ENCODE measurements around the gene EXOC6B.
A peak's percentile ranks its signal among the peaks of the same experiment; 100 is the strongest.

The EXOC6B gene

DNA sequence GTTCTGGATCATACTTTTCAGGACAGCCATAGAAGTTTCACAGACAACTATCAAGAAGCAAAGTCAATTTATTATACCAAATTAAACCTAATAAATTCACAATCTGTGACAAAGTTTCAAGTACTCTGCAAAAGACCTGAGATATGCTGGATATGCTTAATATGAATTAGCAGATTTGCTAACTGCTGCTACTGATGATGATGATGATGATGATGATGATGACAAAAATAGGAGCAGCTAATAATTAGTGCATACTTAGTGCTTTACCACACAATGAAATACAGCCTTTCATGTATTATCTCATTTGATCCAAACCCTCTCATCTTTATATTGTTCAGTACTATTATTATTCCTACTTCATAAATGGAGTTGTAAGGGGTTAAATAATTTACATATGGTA lies 462.4 kb downstream of the EXOC6B start:
- TF ChIP-seq, protein P1, sequence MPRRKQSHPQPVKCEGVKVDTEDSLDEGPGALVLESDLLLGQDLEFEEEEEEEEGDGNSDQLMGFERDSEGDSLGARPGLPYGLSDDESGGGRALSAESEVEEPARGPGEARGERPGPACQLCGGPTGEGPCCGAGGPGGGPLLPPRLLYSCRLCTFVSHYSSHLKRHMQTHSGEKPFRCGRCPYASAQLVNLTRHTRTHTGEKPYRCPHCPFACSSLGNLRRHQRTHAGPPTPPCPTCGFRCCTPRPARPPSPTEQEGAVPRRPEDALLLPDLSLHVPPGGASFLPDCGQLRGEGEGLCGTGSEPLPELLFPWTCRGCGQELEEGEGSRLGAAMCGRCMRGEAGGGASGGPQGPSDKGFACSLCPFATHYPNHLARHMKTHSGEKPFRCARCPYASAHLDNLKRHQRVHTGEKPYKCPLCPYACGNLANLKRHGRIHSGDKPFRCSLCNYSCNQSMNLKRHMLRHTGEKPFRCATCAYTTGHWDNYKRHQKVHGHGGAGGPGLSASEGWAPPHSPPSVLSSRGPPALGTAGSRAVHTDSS (tag by site-specific recombination; IDR thresholded peaks at IDR 0.05), result peak; percentile 57
- TF ChIP-seq KLF8 (tag by site-specific recombination; IDR thresholded peaks at IDR 0.05), result no peak
- TF ChIP-seq, protein P2, sequence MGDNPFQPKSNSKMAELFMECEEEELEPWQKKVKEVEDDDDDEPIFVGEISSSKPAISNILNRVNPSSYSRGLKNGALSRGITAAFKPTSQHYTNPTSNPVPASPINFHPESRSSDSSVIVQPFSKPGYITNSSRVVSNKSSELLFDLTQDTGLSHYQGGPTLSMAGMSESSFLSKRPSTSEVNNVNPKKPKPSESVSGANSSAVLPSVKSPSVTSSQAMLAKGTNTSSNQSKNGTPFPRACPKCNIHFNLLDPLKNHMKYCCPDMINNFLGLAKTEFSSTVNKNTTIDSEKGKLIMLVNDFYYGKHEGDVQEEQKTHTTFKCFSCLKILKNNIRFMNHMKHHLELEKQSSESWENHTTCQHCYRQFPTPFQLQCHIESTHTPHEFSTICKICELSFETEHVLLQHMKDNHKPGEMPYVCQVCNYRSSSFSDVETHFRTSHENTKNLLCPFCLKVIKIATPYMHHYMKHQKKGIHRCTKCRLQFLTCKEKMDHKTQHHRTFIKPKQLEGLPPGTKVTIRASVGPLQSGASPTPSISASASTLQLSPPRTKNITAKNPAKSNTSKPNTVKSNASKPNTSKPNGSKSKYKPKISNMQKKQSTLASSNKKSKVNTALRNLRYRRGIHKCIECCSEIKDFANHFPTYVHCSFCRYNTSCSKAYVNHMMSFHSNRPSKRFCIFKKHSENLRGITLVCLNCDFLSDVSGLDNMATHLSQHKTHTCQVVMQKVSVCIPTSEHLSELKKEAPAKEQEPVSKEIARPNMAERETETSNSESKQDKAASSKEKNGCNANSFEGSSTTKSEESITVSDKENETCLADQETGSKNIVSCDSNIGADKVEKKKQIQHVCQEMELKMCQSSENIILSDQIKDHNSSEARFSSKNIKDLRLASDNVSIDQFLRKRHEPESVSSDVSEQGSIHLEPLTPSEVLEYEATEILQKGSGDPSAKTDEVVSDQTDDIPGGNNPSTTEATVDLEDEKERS (tag by site-specific recombination; IDR thresholded peaks at IDR 0.05), result no peak
- ChIA-PET POLR2A (no interaction called here), CTCF (no interaction called here)
- no peaks in the 10 kb centered on the region for H3K9me3 ChIP-seq (ENCODE audit: control insufficient read depth, insufficient read depth, low read depth, low read length)
- no peak overlapping the region for H3K4me3 ChIP-seq (ENCODE audit: low read depth, low read length)
- no peaks in the 10 kb centered on the region for H3K36me3 ChIP-seq (ENCODE audit: control insufficient read depth in 2 of 2, insufficient read depth in 1 of 2, low read length in 2 of 2)
- H3K27ac ChIP-seq (ENCODE audit: extremely low read depth, low read depth, low read length), result no peak overlapping the region
- no peaks in the 10 kb centered on the region for H3K4me1 ChIP-seq (ENCODE audit: control insufficient read depth, insufficient read depth, low read length)

DNA sequence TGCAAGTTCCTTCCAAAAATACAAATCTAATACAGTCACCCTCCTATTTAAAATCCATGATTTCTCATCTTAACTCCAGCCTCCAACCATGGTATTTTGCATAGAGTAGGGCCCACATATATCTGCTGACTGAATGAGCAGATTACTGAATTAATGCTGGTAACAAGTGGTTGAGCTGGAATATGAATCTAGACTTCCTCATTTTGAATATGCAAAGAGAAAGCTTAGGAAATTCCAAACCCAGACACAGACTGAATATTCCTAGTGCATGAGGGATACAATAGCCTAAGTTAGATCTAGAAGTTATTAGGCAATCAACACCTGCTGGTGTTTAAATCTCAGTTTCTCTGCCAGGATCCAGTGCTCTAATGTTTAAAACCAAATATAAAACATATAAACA lies 463.1 kb downstream of the EXOC6B start:
- H3K27ac ChIP-seq (ENCODE audit: extremely low read depth, low read depth, low read length), result no peak overlapping the region
- CTCF ChIA-PET, result no interaction called here
- no peaks in the 10 kb centered on the region for H3K36me3 ChIP-seq (ENCODE audit: control insufficient read depth in 2 of 2, insufficient read depth in 1 of 2, low read length in 2 of 2)
- POLR2A ChIA-PET, result no interaction called here
- TF ChIP-seq KLF10 (tag by site-specific recombination; IDR thresholded peaks at IDR 0.05) (no peak), ZNF16 (tag by site-specific recombination; IDR thresholded peaks at IDR 0.05; ENCODE audit: low read depth) (no peak), ZNF501 (tag by site-specific recombination; IDR thresholded peaks at IDR 0.05) (no peak), ZNF510 (tag by site-specific recombination; IDR thresholded peaks at IDR 0.05; ENCODE audit: insufficient replicate concordance) (no peak), ZNF37A (tag by site-specific recombination; IDR thresholded peaks at IDR 0.05) (no peak), GLIS1 (tag by site-specific recombination; IDR thresholded peaks at IDR 0.05) (no peak), ZNF155 (tag by site-specific recombination; IDR thresholded peaks at IDR 0.05) (no peak), SP7 (tag by site-specific recombination; IDR thresholded peaks at IDR 0.05) (no peak), ZNF677 (tag by site-specific recombination; IDR thresholded peaks at IDR 0.05) (no peak), SP3 (tag by site-specific recombination; IDR thresholded peaks at IDR 0.05) (no peak)
- TF ChIP-seq, protein P3, sequence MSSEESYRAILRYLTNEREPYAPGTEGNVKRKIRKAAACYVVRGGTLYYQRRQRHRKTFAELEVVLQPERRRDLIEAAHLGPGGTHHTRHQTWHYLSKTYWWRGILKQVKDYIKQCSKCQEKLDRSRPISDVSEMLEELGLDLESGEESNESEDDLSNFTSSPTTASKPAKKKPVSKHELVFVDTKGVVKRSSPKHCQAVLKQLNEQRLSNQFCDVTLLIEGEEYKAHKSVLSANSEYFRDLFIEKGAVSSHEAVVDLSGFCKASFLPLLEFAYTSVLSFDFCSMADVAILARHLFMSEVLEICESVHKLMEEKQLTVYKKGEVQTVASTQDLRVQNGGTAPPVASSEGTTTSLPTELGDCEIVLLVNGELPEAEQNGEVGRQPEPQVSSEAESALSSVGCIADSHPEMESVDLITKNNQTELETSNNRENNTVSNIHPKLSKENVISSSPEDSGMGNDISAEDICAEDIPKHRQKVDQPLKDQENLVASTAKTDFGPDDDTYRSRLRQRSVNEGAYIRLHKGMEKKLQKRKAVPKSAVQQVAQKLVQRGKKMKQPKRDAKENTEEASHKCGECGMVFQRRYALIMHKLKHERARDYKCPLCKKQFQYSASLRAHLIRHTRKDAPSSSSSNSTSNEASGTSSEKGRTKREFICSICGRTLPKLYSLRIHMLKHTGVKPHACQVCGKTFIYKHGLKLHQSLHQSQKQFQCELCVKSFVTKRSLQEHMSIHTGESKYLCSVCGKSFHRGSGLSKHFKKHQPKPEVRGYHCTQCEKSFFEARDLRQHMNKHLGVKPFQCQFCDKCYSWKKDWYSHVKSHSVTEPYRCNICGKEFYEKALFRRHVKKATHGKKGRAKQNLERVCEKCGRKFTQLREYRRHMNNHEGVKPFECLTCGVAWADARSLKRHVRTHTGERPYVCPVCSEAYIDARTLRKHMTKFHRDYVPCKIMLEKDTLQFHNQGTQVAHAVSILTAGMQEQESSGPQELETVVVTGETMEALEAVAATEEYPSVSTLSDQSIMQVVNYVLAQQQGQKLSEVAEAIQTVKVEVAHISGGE (tag by site-specific recombination; conservative IDR thresholded peaks at IDR 0.05; ENCODE audit: low read depth), result no peak
- TF ChIP-seq, protein P4, sequence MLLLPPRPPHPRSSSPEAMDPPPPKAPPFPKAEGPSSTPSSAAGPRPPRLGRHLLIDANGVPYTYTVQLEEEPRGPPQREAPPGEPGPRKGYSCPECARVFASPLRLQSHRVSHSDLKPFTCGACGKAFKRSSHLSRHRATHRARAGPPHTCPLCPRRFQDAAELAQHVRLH (tag by site-specific recombination; IDR thresholded peaks at IDR 0.05), result no peak
- TF ChIP-seq, protein P5, sequence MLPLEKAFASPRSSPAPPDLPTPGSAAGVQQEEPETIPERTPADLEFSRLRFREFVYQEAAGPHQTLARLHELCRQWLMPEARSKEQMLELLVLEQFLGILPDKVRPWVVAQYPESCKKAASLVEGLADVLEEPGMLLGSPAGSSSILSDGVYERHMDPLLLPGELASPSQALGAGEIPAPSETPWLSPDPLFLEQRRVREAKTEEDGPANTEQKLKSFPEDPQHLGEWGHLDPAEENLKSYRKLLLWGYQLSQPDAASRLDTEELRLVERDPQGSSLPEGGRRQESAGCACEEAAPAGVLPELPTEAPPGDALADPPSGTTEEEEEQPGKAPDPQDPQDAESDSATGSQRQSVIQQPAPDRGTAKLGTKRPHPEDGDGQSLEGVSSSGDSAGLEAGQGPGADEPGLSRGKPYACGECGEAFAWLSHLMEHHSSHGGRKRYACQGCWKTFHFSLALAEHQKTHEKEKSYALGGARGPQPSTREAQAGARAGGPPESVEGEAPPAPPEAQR (tag by site-specific recombination; IDR thresholded peaks at IDR 0.05), result no peak
- TF ChIP-seq, protein P6, sequence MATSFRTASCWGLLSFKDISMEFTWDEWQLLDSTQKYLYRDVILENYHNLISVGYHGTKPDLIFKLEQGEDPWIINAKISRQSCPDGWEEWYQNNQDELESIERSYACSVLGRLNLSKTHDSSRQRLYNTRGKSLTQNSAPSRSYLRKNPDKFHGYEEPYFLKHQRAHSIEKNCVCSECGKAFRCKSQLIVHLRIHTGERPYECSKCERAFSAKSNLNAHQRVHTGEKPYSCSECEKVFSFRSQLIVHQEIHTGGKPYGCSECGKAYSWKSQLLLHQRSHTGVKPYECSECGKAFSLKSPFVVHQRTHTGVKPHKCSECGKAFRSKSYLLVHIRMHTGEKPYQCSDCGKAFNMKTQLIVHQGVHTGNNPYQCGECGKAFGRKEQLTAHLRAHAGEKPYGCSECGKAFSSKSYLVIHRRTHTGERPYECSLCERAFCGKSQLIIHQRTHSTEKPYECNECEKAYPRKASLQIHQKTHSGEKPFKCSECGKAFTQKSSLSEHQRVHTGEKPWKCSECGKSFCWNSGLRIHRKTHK (tag by site-specific recombination; IDR thresholded peaks at IDR 0.05), result no peak
- TF ChIP-seq, protein P7, sequence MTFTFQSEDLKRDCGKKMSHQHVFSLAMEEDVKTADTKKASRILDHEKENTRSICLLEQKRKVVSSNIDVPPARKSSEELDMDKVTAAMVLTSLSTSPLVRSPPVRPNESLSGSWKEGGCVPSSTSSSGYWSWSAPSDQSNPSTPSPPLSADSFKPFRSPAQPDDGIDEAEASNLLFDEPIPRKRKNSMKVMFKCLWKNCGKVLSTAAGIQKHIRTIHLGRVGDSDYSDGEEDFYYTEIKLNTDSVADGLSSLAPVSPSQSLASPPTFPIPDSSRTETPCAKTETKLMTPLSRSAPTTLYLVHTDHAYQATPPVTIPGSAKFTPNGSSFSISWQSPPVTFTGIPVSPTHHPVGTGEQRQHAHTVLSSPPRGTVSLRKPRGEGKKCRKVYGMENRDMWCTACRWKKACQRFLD (tag by site-specific recombination; IDR thresholded peaks at IDR 0.05), result no peak
- H3K9me3 ChIP-seq (ENCODE audit: control insufficient read depth, insufficient read depth, low read depth, low read length), result no peaks in the 10 kb centered on the region
- no peak overlapping the region for H3K4me3 ChIP-seq (ENCODE audit: low read depth, low read length)
- no peaks in the 10 kb centered on the region for H3K4me1 ChIP-seq (ENCODE audit: control insufficient read depth, insufficient read depth, low read length)
